Measurements from ENCODE around the gene LTB.

DNA sequence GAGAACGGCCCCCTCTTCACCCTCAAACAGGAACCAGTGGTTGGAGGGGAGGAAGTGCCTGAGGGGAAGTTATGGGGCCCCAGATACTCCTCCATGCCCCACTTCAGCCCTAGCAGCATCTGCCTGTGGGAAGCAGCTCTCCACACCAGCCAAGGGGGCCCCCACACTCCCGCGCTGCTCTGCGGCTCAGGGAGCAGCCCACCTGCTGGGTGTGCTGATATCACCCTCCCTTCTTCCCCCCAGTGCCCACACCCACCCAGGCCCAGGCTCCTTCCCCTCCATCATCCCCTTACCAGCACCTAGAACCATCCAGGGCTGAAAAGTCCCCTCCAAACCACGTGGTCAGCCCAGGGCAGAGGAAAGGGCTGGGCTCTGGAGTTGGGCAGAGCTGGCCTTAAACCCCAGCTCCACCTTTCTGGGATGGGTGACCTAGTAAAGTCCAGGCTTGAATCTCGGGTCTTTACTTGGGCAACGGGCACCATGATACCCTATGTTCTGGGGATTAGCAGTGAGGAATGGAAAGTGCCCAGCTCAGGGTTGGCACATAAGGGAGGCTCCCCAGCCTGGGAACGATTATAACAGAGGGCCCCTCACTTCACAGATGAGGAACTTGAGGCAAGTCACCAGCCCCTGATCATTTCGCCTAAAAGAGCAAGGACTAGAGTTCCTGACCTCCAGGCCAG lies 4.5 kb upstream of the LTB start:
- TF ChIP-seq, protein P1, sequence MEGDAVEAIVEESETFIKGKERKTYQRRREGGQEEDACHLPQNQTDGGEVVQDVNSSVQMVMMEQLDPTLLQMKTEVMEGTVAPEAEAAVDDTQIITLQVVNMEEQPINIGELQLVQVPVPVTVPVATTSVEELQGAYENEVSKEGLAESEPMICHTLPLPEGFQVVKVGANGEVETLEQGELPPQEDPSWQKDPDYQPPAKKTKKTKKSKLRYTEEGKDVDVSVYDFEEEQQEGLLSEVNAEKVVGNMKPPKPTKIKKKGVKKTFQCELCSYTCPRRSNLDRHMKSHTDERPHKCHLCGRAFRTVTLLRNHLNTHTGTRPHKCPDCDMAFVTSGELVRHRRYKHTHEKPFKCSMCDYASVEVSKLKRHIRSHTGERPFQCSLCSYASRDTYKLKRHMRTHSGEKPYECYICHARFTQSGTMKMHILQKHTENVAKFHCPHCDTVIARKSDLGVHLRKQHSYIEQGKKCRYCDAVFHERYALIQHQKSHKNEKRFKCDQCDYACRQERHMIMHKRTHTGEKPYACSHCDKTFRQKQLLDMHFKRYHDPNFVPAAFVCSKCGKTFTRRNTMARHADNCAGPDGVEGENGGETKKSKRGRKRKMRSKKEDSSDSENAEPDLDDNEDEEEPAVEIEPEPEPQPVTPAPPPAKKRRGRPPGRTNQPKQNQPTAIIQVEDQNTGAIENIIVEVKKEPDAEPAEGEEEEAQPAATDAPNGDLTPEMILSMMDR (IDR thresholded peaks at IDR 0.05; ENCODE audit: poor library complexity) = no peak
- TF ChIP-seq EZH2 (IDR thresholded peaks at IDR 0.05; ENCODE audit: borderline replicate concordance) = no peak
- TF ChIP-seq EZH2phosphoT487 (IDR thresholded peaks at IDR 0.05; ENCODE audit: low read depth, severe bottlenecking, unreplicated experiment) = no peak

All from hepatocyte (in vitro differentiated cells).